GM12878 (cell line): ENCODE results near the gene SLC24A3. TPM values are rescaled to one million over a fixed set of nuclear protein-coding genes. Genes with fewer than 3 reads are reported as not detected.

ENCODE experiments used
- ATAC-seq: fragments of 200-7000 bp; cut with Tn5 transposase; 3 replicates; pipeline ENCODE4 v1.9.1; 2020; ENCODE audit warnings: mild to moderate bottlenecking, moderate library complexity
- BruUV-seq: library from RNA; stranded (reverse); fragments of 400-500 nt; replicated peaks from 2 replicates; lab custom pipeline; 2021; lab: Mats Ljungman, UMichigan
- CTCF ChIA-PET: fragments of 300-600 bp; sonication (Branson Sonifier 250); formaldehyde crosslinking; extraction: SDS; loops from one replicate; lab custom pipeline; 2021; ENCODE audit warnings: inconsistent platforms; lab: Yijun Ruan, JAX
- POLR2A ChIA-PET: fragments of 350-600 bp; formaldehyde crosslinking; extraction: SDS; loops from one replicate; lab custom pipeline; 2021; ENCODE audit warnings: inconsistent platforms; lab: Charles Lee
- RAD21 ChIA-PET: fragments of 300-600 bp; sonication (Branson Sonifier 250); formaldehyde crosslinking; loops from one replicate; lab custom pipeline; 2023; ENCODE audit warnings: antibody characterized with exemption; ENCODE audit not compliant: unreplicated experiment; lab: Charles Lee
- SMC1A ChIA-PET: fragments of 300-600 bp; sonication (Branson Sonifier 250); formaldehyde crosslinking; loops from one replicate; lab custom pipeline; 2023; ENCODE audit not compliant: unreplicated experiment, uncharacterized antibody; lab: Charles Lee
- DNase-seq: peaks from one replicate; pipeline ENCODE4 v3.0.0-alpha.2; 2011; ENCODE audit warnings: low read depth, low spot score
- FAIRE-seq: peaks from 3 replicates; lab custom pipeline; 2011; peaks lifted over from hg19 to GRCh38; lab: Jason Lieb, UNC
- H2AFZ ChIP-seq: 2 replicates; pipeline ENCODE4 v1.6.0; 2011; ENCODE audit warnings: low read depth, low read length, control low read depth; ENCODE audit not compliant: control insufficient read depth
- H3K27ac ChIP-seq: 2 replicates; pipeline ENCODE4 v1.5.1; 2011; ENCODE audit warnings: control low read depth; ENCODE audit not compliant: control insufficient read depth, insufficient read depth
- H3K27me3 ChIP-seq, 2 experiments: replicated peaks in 1 of 2; 2 replicates each; pipeline versions ENCODE4 v1.6.0 to v1.6.1; 2011; ENCODE audit warnings: low read length in 1 of 2; ENCODE audit not compliant: control insufficient read depth in 2 of 2, insufficient read depth in 2 of 2
- H3K36me3 ChIP-seq, 2 experiments: 2 replicates each; pipeline ENCODE4 v1.5.1; 2011; ENCODE audit warnings: low read length in 1 of 2; ENCODE audit not compliant: control insufficient read depth in 2 of 2, insufficient read depth in 2 of 2
- H3K4me1 ChIP-seq: 2 replicates; pipeline ENCODE4 v1.6.1; 2011; ENCODE audit warnings: mild to moderate bottlenecking, low read length, moderate library complexity, mixed read lengths; ENCODE audit not compliant: control insufficient read depth, insufficient read depth
- H3K4me2 ChIP-seq: 2 replicates; pipeline ENCODE4 v1.6.0; 2011; ENCODE audit warnings: control low read depth; ENCODE audit not compliant: control insufficient read depth, insufficient read depth
- H3K4me3 ChIP-seq: fragments of 200-600 bp; sonication (generic); 2 replicates; pipeline ENCODE4 v1.5.1; 2016
- H3K79me2 ChIP-seq: 2 replicates; pipeline ENCODE4 v1.6.0; 2011; ENCODE audit warnings: low read length; ENCODE audit not compliant: control insufficient read depth, insufficient read depth
- H3K9ac ChIP-seq: 2 replicates; pipeline ENCODE4 v1.8.0; 2011; ENCODE audit warnings: low read length, control low read depth, mixed read lengths; ENCODE audit not compliant: control insufficient read depth, insufficient read depth
- H3K9me3 ChIP-seq: replicated peaks from 3 replicates; pipeline ENCODE4 v1.5.1; 2011; ENCODE audit warnings: mild to moderate bottlenecking, low read length; ENCODE audit not compliant: control insufficient read depth, insufficient read depth
- H4K20me1 ChIP-seq: 2 replicates; pipeline ENCODE4 v1.6.0; 2011; ENCODE audit not compliant: control insufficient read depth, insufficient read depth
- CREM ChIP-seq: IDR thresholded peaks from 2 replicates; pipeline ENCODE4 v1.6.1; 2014; ENCODE audit warnings: antibody characterized with exemption, low read depth
- FOXM1 ChIP-seq: IDR thresholded peaks from 2 replicates; pipeline ENCODE4 v1.6.1; 2012; ENCODE audit warnings: low read depth, mild to moderate bottlenecking, inconsistent platforms, low read length, moderate library complexity
- JUNB ChIP-seq: IDR thresholded peaks from 2 replicates; pipeline ENCODE4 v1.6.1; 2016; ENCODE audit warnings: antibody characterized with exemption, mild to moderate bottlenecking
- NKRF ChIP-seq: fragments of 450-650 bp; conservative IDR thresholded peaks from 2 replicates; pipeline ENCODE4 v1.6.1; 2017; ENCODE audit warnings: mild to moderate bottlenecking, moderate library complexity
- RCOR1 ChIP-seq: conservative IDR thresholded peaks from 2 replicates; pipeline ENCODE4 v1.6.1; 2012; ENCODE audit warnings: low read depth, low read length, improper control_type of control experiment
- RELA ChIP-seq: fragments of 450-650 bp; IDR thresholded peaks from 2 replicates; pipeline ENCODE4 v1.8.0; 2014; ENCODE audit warnings: borderline replicate concordance; ENCODE audit not compliant: partially characterized antibody
- RELB ChIP-seq: fragments of 450-650 bp; IDR thresholded peaks from 2 replicates; pipeline ENCODE4 v1.6.1; 2017; ENCODE audit warnings: low read depth, mild to moderate bottlenecking, moderate library complexity
- RFX5 ChIP-seq: IDR thresholded peaks from 2 replicates; pipeline ENCODE4 v1.6.1; 2011; ENCODE audit warnings: low read depth, low read length, improper control_type of control experiment
- SKIL ChIP-seq: fragments of 450-650 bp; IDR thresholded peaks from 2 replicates; pipeline ENCODE4 v1.6.1; 2017; ENCODE audit warnings: mild to moderate bottlenecking, low read depth, inconsistent platforms; ENCODE audit not compliant: poor library complexity, severe bottlenecking
- SPI1 ChIP-seq: IDR thresholded peaks from 2 replicates; pipeline ENCODE4 v1.6.1; 2011; ENCODE audit warnings: low read depth, mild to moderate bottlenecking, low read length, moderate library complexity, borderline replicate concordance; ENCODE audit not compliant: insufficient read depth
- ZBTB4 ChIP-seq: fragments of 450-650 bp; formaldehyde crosslinking; IDR thresholded peaks from 2 replicates; pipeline ENCODE4 v1.4.0; 2022; ENCODE audit warnings: mild to moderate bottlenecking, moderate library complexity
- WGBS: methylation state at CpG from one replicate; pipeline ENCODE4 v1.1.6; 2016; ENCODE audit warnings: low lambda C conversion rate; ENCODE audit not compliant: insufficient replicate concordance, insufficient coverage; ENCODE audit errors: missing lambda C conversion rate; 5-methylcytosine and 5-hydroxymethylcytosine counted together
- in situ Hi-C: fragments of 300-500 bp; cut with MboI; formaldehyde crosslinking; loops from 9 replicates; pipeline ENCODE4 v1.14.3; 2018; ENCODE audit warnings: mixed read lengths
- intact Hi-C: fragments of 100-400 bp; cut with micrococcal nuclease; formaldehyde crosslinking; loops from one replicate; pipeline ENCODE4 v1.14.2; 2022; ENCODE audit not compliant: unreplicated experiment
- polyA plus RNA-seq, 11 experiments: library from polyadenylated mRNA; depleted of rRNA in 4 of 11; unstranded in 6 of 11; stranded (reverse) in 5 of 11; fragments of >200 nt; fragmentation: Nextera tagmentation in 4 of 11; fragmentation: Illumina TruSeq in 1 of 11; extraction: Ambion mirVana in 4 of 11; extraction: Trizol in 1 of 11; gene quantifications; 1 replicate in 1 of 11; 2 replicates in 10 of 11; pipeline versions ENCODE4 v1.2.1 to v1.2.3, GENCODE V29; 2011 to 2016; ENCODE audit warnings: inconsistent platforms in 2 of 11, missing spikeins in 2 of 11, low read depth in 1 of 11
- total RNA-seq, 4 experiments: library from RNA; depleted of rRNA in 3 of 4; stranded (reverse); fragments of >200 nt in 3 of 4; fragmentation: Illumina TruSeq in 1 of 4; extraction: Trizol in 1 of 4; gene quantifications; 2 replicates each; pipeline versions ENCODE4 v1.2.1 to v1.2.3, GENCODE V29; 2013 to 2021

SLC24A3 gene
- total and polyA plus RNA-seq, 10 of the 15 experiments (the other 5 are each of a cell fraction or from before 2014, with no cell fraction given): 0.04 TPM; not detected in 9

- TF ChIP-seq SKIL (no peak), FOXM1 (no peak), SPI1 (no peak), RELB (no peak), RCOR1 (no peak)
Measured at GRCh38 chr20:19756761-19757486, 544.5 kb downstream of the SLC24A3 start (continued).

GRCh38 chr20:19757487-19758132, 545.2 kb downstream of the SLC24A3 start:
- intact Hi-C loops (no loop called here), in situ Hi-C loops (no loop called here)
- ChIA-PET SMC1A (interaction anchor here (0.6 to 2.3 kb wide), 4 partner anchors 16 to 55 kb away, joined by 3 to 8 read pairs (median 3); no protein-coding TSS in a partner anchor), RAD21 (interaction anchor here (0.8 to 2.2 kb wide), 4 partner anchors 15 to 23 kb away, joined by 3 to 13 read pairs (median 4); no protein-coding TSS in a partner anchor), POLR2A (interaction anchor here (0.6 to 1.8 kb wide), 3 partner anchors 21 to 159 kb away, joined by 3 to 5 read pairs (median 4); no protein-coding TSS in a partner anchor), CTCF (interaction anchor here (0.9 to 1.7 kb wide), 2 partner anchors 15 to 22 kb away, joined by 3 to 4 read pairs; no protein-coding TSS in a partner anchor)
- Histone ChIP-seq H3K36me3 (no peaks in the 10 kb centered on the region), H3K27ac (no peak overlapping the region), H3K27me3 (peaks cover 12 to 15% of the 10 kb centered on the region in 2 experiments), H3K4me1 (no peaks in the 10 kb centered on the region), H4K20me1 (no peaks in the 10 kb centered on the region), H3K4me3 (no peak overlapping the region), H2AFZ (no peak overlapping the region), H3K4me2 (no peak overlapping the region), H3K79me2 (no peaks in the 10 kb centered on the region), H3K9ac (no peak overlapping the region), H3K9me3 (no peaks in the 10 kb centered on the region)
- DNase-seq (no peak), FAIRE-seq (no peak), ATAC-seq (peak; percentile 51)
- 8% methylated on average over 45 of the region's 45 CpGs for WGBS
- no TSS peak for BruUV-seq
- TF ChIP-seq NKRF (no peak), JUNB (no peak), ZBTB4 (CRISPR knock-in tag) (no peak), CREM (no peak), RFX5 (no peak), RELA (no peak)
